H1 (cell line): ENCODE measurements around the gene DOCK3. TPM values are rescaled to one million over a fixed set of nuclear protein-coding genes. Genes with fewer than 3 reads are reported as not detected.

Experiments
- HDAC6 ChIP-seq: IDR thresholded peaks from one replicate; pipeline ENCODE4 v1.7.1; 2012; ENCODE audit warnings: low read depth, mild to moderate bottlenecking, inconsistent platforms, low read length, moderate library complexity
- RBBP5 ChIP-seq: IDR thresholded peaks from 2 replicates; pipeline ENCODE4 v1.7.1; 2012; ENCODE audit warnings: low read depth, mild to moderate bottlenecking, inconsistent platforms, low read length, moderate library complexity, borderline replicate concordance
- SIN3A ChIP-seq, 2 experiments: IDR thresholded peaks in 1 of 2; conservative IDR thresholded peaks in 1 of 2; 2 replicates each; pipeline ENCODE4 v1.6.1; 2011 to 2012; ENCODE audit warnings: low read length in 2 of 2, improper control_type of control experiment in 1 of 2, low read depth in 1 of 2, mild to moderate bottlenecking in 1 of 2
- SIX5 ChIP-seq: IDR thresholded peaks from 2 replicates; pipeline ENCODE4 v1.6.1; 2011; ENCODE audit warnings: mild to moderate bottlenecking, low read depth, low read length
- SRF ChIP-seq: IDR thresholded peaks from 2 replicates; pipeline ENCODE4 v1.6.1; 2011; ENCODE audit warnings: mild to moderate bottlenecking, low read depth, low read length, moderate library complexity
- TAF1 ChIP-seq: IDR thresholded peaks from 2 replicates; pipeline ENCODE4 v1.6.1; 2011; ENCODE audit warnings: mild to moderate bottlenecking, low read depth, low read length
- polyA plus RNA-seq, 7 experiments: library from polyadenylated mRNA; depleted of rRNA in 3 of 7; stranded (reverse) in 5 of 7; unstranded in 2 of 7; fragments of >200 nt in 5 of 7; fragments of 200-250 nt in 2 of 7; gene quantifications; 1 replicate in 5 of 7; 2 replicates in 1 of 7; 4 replicates in 1 of 7; pipeline versions ENCODE4 v1.2.1 to v1.2.3, GENCODE V29; 2011 to 2013; ENCODE audit warnings: missing spikeins in 2 of 7, mixed read lengths in 2 of 7
- total RNA-seq: library from RNA; stranded (reverse); fragmentation: NEBNext Ultra II Directional; extraction: Animal tissue kit (Norgen Biotek cat#: 25700); gene quantifications from 2 replicates; pipeline ENCODE4 v1.2.1, GENCODE V29; 2021

Gene DOCK3
- total and polyA plus RNA-seq, 2 of the 8 experiments (the other 6 are each of a cell fraction or from before 2014, with no cell fraction given): 2.7 to 5.0 TPM

- no peak for TF ChIP-seq HDAC6
- no peak for TF ChIP-seq SIX5
- no peak for TF ChIP-seq RBBP5
- TF ChIP-seq SRF: no peak
- no peak for TF ChIP-seq TAF1
- TF ChIP-seq SIN3A (conservative IDR thresholded peaks at IDR 0.05 in 1 of 2, IDR thresholded peaks at IDR 0.05 in 1 of 2; ENCODE audit: low read depth in 1 of 2, low read length in 2 of 2): no peak
Measured at GRCh38 chr3:50655009-50655830, 19.5 kb upstream of the DOCK3 start (continued).
